ENCODE measurements around the gene ARSB. TPM values are rescaled to one million over a fixed set of nuclear protein-coding genes. Genes with fewer than 3 reads are reported as not detected.
A peak's percentile ranks its signal among the peaks of the same experiment; 100 is the strongest.

ARSB gene
- total and polyA plus RNA-seq, 2 experiments from 2014 or later, result 30.1 to 43.7 TPM

GRCh38 chr5:79022771-79023170 is 37.7 kb upstream of the ARSB start:
- no peak for TF ChIP-seq EZH2 (IDR thresholded peaks at IDR 0.05; ENCODE audit: insufficient read depth, poor library complexity, severe bottlenecking)
- TF ChIP-seq EZH2phosphoT487 (IDR thresholded peaks at IDR 0.05; ENCODE audit: insufficient read depth, low read depth), result no peak
- Histone ChIP-seq H3K4me2 (ENCODE audit: unreplicated experiment) (no peak overlapping the region), H3K36me3 (ENCODE audit: low read depth) (no peaks in the 10 kb centered on the region), H3K9me3 (ENCODE audit: low read depth) (no peaks in the 10 kb centered on the region), H3K4me3 (no peak overlapping the region), H3K9me2 (ENCODE audit: insufficient read depth) (no peaks in the 10 kb centered on the region), H3K27me3 (replicated peaks; ENCODE audit: insufficient read depth) (no peaks in the 10 kb centered on the region), H2AFZ (no peak overlapping the region), H3K79me2 (ENCODE audit: insufficient read depth) (no peaks in the 10 kb centered on the region), H3K9ac (no peak overlapping the region), H3F3A (ENCODE audit: insufficient read depth) (no peaks in the 10 kb centered on the region; the same call in 1 of the 2 replicates), H3K27ac (no peak overlapping the region), H3K4me1 (ENCODE audit: insufficient read depth) (peaks cover 18% of the 10 kb centered on the region; the same call in 1 of the 2 replicates), H4K20me1 (ENCODE audit: insufficient read depth) (no peaks in the 10 kb centered on the region)
- WGBS, 2 experiments (ENCODE audit: low coverage in 1 of 2, low lambda C conversion rate in 2 of 2, missing lambda C conversion rate in 2 of 2), result 74 to 75% methylated on average over 2 of the region's 2 CpGs
- DNase-seq, result no peak
- in situ Hi-C loops (cut with MboI), result loop anchor here (10.0 kb wide), 1 partner anchor 112 kb away; no protein-coding TSS in a partner anchor

- Histone ChIP-seq H3K9ac (no peak overlapping the region), H4K20me1 (ENCODE audit: insufficient read depth) (no peaks in the 10 kb centered on the region), H2AFZ (peak overlapping the region; percentile 76), H3K4me1 (ENCODE audit: insufficient read depth) (peaks cover 18% of the 10 kb centered on the region; the same call in 1 of the 2 replicates), H3K9me2 (ENCODE audit: insufficient read depth) (no peaks in the 10 kb centered on the region), H3K4me2 (ENCODE audit: unreplicated experiment) (peak overlapping the region; percentile 86), H3K36me3 (ENCODE audit: low read depth) (no peaks in the 10 kb centered on the region), H3K9me3 (ENCODE audit: low read depth) (no peaks in the 10 kb centered on the region), H3K27me3 (replicated peaks; ENCODE audit: insufficient read depth) (no peaks in the 10 kb centered on the region), H3F3A (ENCODE audit: insufficient read depth) (no peaks in the 10 kb centered on the region; the same call in 1 of the 2 replicates), H3K27ac (peak overlapping the region; percentile 35), H3K4me3 (no peak overlapping the region), H3K79me2 (ENCODE audit: insufficient read depth) (no peaks in the 10 kb centered on the region)
- in situ Hi-C loops (cut with MboI), result loop anchor here (10.0 kb wide), 1 partner anchor 113 kb away; no protein-coding TSS in a partner anchor
- no peak for DNase-seq
- WGBS, 2 experiments (ENCODE audit: low coverage in 1 of 2, low lambda C conversion rate in 2 of 2, missing lambda C conversion rate in 2 of 2), result 77 to 83% methylated on average over 4 of the region's 4 CpGs
- TF ChIP-seq EZH2phosphoT487 (IDR thresholded peaks at IDR 0.05; ENCODE audit: insufficient read depth, low read depth) (no peak), EZH2 (IDR thresholded peaks at IDR 0.05; ENCODE audit: insufficient read depth, poor library complexity, severe bottlenecking) (no peak)
Observed at GRCh38 chr5:79021753-79022152, 36.6 kb upstream of the ARSB start.

- DNase-seq, result peak; percentile 81
- H3K79me2 ChIP-seq (ENCODE audit: insufficient read depth), result no peaks in the 10 kb centered on the region
- peak overlapping the region; percentile 86 for H3K4me2 ChIP-seq (ENCODE audit: unreplicated experiment)
- WGBS, 2 experiments (ENCODE audit: low coverage in 1 of 2, low lambda C conversion rate in 2 of 2, missing lambda C conversion rate in 2 of 2), result 12 to 22% methylated on average over 14 of the region's 14 CpGs
- no peaks in the 10 kb centered on the region; the same call in 1 of the 2 replicates for H3F3A ChIP-seq (ENCODE audit: insufficient read depth)
- peaks cover 18% of the 10 kb centered on the region; the same call in 1 of the 2 replicates for H3K4me1 ChIP-seq (ENCODE audit: insufficient read depth)
- H2AFZ ChIP-seq, result peak overlapping the region; percentile 76
- no peaks in the 10 kb centered on the region for H4K20me1 ChIP-seq (ENCODE audit: insufficient read depth)
- H3K27me3 ChIP-seq (replicated peaks; ENCODE audit: insufficient read depth), result no peaks in the 10 kb centered on the region
- TF ChIP-seq EZH2phosphoT487 (IDR thresholded peaks at IDR 0.05; ENCODE audit: insufficient read depth, low read depth), result no peak
- H3K27ac ChIP-seq, result peak overlapping the region; percentile 35
- in situ Hi-C loops (cut with MboI), result loop anchor here (10.0 kb wide), 1 partner anchor 114 kb away; no protein-coding TSS in a partner anchor
- peak overlapping the region; percentile 43 for H3K9ac ChIP-seq
- peak overlapping the region; percentile 65 for H3K4me3 ChIP-seq
- no peaks in the 10 kb centered on the region for H3K9me2 ChIP-seq (ENCODE audit: insufficient read depth)
- no peaks in the 10 kb centered on the region for H3K36me3 ChIP-seq (ENCODE audit: low read depth)
- H3K9me3 ChIP-seq (ENCODE audit: low read depth), result no peaks in the 10 kb centered on the region
Observed at GRCh38 chr5:79020861-79021561, 35.9 kb upstream of the ARSB start.

GRCh38 chr5:79014631-79015030 is 29.5 kb upstream of the ARSB start:
- Histone ChIP-seq H3K36me3 (ENCODE audit: low read depth) (no peaks in the 10 kb centered on the region), H2AFZ (no peak overlapping the region), H3K9me3 (ENCODE audit: low read depth) (no peaks in the 10 kb centered on the region), H3K9ac (no peak overlapping the region), H3K27ac (no peak overlapping the region), H3K4me1 (ENCODE audit: insufficient read depth) (peaks cover 5% of the 10 kb centered on the region; the same call in 1 of the 2 replicates), H3K9me2 (ENCODE audit: insufficient read depth) (no peaks in the 10 kb centered on the region), H3K4me3 (no peak overlapping the region), H3K27me3 (replicated peaks; ENCODE audit: insufficient read depth) (no peaks in the 10 kb centered on the region), H4K20me1 (ENCODE audit: insufficient read depth) (no peaks in the 10 kb centered on the region), H3F3A (ENCODE audit: insufficient read depth) (peaks cover 17% of the 10 kb centered on the region), H3K79me2 (ENCODE audit: insufficient read depth) (no peaks in the 10 kb centered on the region), H3K4me2 (ENCODE audit: unreplicated experiment) (no peak overlapping the region)
- TF ChIP-seq EZH2 (IDR thresholded peaks at IDR 0.05; ENCODE audit: insufficient read depth, poor library complexity, severe bottlenecking) (no peak), EZH2phosphoT487 (IDR thresholded peaks at IDR 0.05; ENCODE audit: insufficient read depth, low read depth) (no peak)
- no peak for DNase-seq
- WGBS, 2 experiments (ENCODE audit: low coverage in 1 of 2, low lambda C conversion rate in 2 of 2, missing lambda C conversion rate in 2 of 2), result 41 to 48% methylated on average over 2 of the region's 2 CpGs
- in situ Hi-C loops (cut with MboI), result loop anchor here (10.0 kb wide), 1 partner anchor 450 kb away; no protein-coding TSS in a partner anchor
